Left forelimb (tissue), 1 donor: ENCODE measurements around the gene RAPGEFL1.
"Not testable (repeated sequence)": the region's sequence is repeated elsewhere in the genome, so short reads cannot be mapped to it uniquely, and the experiment has no call there.

Experiments used
- DNase-seq: peaks from one replicate; pipeline ENCODE4 v3.0.0-alpha.2; 2018; ENCODE audit warnings: low spot score

RAPGEFL1 gene, protein sequence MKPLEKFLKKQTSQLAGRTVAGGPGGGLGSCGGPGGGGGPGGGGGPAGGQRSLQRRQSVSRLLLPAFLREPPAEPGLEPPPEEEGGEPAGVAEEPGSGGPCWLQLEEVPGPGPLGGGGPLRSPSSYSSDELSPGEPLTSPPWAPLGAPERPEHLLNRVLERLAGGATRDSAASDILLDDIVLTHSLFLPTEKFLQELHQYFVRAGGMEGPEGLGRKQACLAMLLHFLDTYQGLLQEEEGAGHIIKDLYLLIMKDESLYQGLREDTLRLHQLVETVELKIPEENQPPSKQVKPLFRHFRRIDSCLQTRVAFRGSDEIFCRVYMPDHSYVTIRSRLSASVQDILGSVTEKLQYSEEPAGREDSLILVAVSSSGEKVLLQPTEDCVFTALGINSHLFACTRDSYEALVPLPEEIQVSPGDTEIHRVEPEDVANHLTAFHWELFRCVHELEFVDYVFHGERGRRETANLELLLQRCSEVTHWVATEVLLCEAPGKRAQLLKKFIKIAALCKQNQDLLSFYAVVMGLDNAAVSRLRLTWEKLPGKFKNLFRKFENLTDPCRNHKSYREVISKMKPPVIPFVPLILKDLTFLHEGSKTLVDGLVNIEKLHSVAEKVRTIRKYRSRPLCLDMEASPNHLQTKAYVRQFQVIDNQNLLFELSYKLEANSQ

DNA sequence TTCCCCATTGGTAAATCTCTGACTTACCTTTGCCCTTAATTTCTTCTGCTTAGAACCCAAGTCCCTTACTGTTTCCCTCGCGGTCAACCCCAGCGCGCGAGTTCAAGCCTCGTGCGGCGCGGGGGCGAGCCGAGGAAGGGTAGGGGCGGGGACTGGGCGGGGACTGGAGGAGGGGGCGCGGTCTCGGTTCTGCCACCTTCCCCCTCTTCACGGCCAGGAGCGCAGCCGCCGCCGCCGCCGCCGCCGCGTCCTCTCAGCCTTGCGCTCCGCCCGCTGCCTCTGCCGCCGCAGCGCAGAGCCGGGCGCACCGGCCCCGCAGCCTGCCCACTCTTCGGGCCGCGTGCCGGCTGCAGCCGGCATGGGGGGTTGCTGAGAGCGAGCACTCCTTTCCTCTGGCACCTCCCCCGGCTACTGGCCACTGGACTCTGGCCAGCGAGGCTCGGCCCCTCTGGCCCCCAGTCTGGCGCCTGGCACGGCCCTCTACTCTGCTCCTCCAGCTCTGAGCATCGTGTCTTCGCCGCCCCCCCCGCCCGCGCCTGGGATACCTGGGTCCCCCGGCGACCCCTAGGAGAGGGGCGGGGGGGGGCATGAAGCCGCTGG is at the start of gene RAPGEFL1:
Gene RAPGEFL1, plus strand, starts transcription at position 196 of the 600 bp plus-strand sequence. Its CDS starts 392 bp downstream, at position 588.
- peak; percentile 86 for DNase-seq

DNA sequence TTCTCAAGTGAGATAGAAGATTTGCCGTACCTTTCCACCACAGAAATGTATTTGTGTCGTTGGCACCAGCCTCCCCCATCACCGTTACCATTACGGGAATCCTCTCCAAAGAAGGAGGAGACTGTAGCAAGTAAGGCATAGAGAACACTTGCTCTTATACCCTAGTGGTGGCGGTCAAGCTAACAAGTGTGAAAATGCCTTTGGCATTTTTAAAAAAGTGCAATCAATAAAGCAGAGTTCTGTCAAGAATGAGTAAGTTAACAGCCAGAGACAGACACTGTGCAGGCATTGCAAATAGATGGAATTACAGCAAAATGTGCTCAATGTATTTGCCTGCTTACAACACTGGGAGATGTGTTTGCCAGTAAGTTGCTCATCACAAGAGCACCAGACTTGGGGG is 47.8 kb upstream of the RAPGEFL1 start:
- DNase-seq, result no peak

DNA sequence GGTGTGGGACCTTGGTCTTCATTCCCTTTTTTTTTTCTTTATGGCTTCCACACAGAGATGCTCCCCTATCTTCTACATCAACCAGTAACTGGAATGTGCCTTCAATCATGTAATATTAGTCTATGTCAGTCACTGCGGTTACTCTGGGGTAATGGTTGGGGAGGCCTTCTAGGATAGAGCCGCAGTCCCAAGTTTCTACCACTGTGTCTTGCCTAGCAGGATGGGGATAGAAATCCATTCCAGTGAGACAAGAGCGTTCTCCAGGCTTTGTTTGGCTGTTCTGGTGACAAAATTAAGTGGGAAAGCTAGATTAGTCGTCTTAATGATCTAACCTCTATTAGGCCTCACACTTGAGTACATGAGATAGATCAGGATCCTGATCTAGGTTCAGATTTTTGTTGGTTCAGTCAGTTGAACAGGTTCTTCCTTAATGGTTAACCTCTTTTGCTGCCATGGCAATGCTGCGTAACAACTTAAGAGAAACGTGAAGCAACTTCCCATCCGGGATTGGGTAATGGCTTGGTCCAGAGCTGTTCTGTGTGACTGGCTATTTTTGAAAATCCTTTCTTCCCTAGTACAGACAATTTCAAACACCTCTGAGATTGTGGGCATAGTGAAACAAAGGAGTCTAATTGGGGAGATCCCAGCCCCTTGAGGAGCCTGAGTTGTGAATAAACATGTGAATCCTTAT is 46.8 kb upstream of the RAPGEFL1 start:
- DNase-seq, result no peak

DNA sequence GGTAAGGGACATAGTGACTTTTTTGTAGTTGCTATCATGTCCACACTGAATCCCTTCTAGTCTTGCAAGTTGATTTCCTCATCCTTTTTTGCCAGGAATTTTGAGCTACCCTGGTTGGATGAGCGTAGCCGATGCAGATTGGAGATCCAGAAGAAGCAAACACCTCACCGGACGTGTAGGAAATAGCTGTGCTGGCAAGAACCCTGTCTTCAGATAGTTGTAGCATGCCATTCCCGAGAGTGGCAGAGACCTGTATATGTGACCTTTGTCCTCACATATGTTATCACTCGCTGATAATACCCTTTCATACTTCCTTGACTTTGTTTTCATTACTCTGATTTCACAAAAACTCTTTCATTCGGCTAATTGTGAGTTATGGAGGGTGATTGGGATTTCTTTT is 43.1 kb upstream of the RAPGEFL1 start:
- DNase-seq, result no peak

DNA sequence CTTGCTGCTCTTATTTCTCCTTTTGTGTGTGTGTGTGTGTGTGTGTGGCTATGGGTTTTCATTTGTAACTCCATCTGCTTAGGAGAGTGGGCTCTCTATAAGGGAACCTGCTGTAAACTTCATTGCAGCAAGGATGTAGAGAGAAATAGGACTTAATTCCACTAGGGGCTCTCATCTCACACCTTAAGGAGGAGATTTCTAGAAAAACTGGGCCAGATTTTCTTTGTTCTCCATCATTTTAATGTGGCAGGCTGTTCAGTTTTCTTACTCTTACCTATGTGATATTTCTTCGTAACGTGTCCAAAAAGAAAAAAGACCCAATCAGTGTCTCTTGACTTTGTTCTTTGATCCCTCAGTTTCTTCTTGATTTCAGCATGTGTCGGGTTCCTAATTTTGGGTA is 41.5 kb upstream of the RAPGEFL1 start:
- DNase-seq, result no peak

DNA sequence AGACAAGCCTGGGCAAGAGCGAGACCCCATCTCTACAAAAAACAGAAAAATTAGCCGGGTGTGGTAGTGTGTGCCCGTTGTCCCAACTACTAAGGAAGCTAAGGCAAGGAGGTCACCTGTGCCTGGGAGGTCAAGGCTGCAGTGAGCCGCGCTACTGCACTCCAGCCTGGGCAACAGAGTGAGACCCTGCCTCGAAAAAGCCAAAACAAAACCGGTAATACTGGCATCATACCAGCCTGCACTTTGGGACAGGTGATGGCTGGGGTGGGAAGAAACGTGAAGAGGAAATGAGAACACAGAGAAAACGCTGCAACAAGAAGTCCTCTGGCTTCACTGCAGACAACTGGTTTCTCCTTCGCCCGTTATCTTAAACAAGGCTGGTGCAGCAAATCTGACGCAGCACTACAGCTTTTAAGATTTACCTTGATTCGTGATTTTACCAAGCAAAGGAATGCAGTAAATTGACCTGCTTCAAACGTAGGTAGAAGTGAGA is 37.7 kb upstream of the RAPGEFL1 start:
- DNase-seq, result no peak

DNA sequence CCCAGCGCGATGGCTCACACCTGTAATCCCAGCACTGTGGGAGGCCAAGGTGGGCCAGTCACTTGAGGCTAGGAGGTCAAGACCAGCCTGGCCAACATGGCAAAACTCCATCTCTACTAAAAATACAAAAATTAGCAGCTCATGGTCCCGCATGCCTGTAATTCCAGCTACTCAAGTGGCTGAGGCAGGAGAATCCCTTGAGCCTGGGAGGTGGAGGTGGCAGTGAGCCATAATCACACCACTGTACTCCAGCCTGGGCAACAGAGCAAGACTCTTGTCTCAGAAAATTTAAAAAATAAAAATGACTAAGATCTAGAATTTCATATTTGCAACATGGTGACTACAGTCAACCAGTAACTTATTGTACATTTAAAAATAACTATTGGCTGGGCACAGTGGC is 34.1 kb upstream of the RAPGEFL1 start:
- DNase-seq, result not testable (repeated sequence)

DNA sequence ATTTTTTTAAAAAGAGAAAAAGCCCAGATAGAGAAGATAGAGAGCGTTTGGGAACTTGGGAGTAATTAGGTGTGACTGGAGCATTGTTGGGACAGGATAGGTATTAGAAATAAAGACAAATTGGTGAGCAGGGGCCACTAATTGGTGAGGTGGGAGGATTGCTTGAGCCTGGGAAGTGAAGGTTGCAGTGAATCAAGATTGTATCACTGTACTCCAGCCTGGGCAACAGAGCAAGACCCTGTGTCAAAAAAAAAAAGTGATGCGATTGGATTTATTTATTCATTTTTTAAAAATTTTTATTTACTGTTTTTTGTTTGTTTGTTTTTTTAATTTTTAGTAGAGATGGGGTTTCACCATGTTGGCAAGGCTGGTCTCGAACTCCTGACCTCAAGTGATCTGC is 31.8 kb upstream of the RAPGEFL1 start:
- no peak for DNase-seq

DNA sequence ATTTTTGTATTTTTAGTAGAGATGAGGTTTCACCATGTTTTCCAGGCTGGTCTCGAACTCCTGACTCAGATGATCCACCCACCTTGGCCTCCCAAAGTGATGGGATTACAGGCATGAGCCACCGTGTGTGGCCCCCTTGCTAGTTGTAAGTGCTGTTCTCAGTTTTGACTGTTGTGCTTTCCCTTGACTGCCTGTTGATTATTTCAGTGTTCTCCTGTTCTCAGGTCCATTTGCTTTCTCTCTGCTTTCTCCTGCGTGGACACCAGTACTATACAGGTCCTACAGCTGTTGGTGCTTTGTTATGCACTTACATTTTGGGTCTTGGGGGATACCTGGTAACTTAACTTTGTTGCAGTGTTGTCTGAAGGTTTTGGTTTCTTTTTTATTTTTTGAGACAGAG is 28.7 kb upstream of the RAPGEFL1 start:
- DNase-seq, result no peak

DNA sequence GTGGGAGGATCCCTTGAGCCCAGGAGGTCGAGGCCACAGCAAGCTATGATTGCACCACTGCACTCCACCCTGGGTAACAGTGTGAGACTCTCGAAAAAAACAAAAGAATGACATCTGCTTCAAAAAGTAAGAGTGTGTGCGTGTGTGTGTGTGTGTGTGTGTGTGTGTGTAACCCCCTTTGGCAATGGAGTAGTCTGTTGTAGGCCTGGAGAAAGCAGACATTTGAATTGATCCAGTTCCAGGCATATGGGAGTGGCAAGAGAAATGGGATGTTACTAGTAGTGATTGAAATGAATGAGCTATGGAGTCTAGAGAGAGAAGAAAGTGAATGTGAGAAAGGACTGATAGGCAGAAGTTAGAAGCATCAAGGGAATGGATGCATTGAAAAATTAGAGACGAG is 27.0 kb upstream of the RAPGEFL1 start:
- DNase-seq, result no peak

DNA sequence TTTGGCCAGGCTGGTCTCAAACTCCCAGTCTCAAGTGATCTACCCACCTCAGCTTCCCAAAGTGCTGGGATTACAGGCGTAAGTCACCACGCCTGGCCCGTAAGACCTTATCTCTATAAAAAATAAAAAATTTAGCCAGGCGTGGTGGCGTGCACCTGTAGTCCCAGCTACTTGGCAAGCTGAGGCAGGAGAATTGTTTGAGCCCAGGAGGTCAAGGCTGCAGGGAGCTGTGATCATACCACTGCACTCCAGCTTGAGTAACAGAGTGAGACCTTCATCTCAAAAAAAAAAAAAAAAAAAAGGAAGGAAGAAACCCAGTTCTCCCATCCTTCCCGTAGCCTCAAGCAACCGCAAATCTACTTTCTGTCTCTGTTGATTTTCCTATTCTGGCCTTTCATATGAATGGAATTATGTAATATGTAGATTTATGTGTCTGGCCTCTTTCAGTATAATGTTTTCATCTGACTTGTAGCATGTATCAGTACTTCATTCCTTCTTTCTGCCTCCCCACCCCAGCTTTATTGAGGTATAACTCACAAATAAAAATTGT is 25.8 kb upstream of the RAPGEFL1 start:
- no peak for DNase-seq

DNA sequence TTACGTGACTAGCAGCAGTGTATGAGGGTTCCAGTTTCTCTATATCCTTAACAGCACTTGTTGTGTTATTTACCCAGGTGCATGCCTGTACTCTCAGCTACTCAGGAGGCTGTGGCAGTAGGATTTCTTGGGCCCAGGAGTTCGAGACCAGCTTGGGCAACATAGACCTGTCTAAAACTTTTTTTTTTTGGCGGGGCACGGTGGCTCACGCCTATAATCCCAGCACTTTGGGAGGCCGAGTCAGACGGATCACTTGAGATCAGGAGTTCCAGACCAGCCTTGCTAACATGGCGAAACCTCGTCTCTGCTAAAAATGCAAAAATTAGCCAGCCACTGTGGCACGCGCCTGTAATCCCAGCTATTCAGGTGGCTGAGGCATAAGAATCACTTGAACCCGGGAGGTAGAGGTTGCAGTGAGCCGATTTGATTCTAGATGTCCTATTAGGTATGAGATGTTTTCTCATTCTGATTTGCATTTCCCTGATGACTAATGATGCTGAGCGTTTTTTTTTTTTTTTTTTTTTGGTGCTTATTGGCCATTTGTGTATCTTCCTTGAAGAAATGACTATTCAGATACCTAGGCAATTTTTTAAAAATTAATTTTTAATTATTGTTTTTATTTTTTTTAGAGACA is 23.6 kb upstream of the RAPGEFL1 start:
- no peak for DNase-seq

DNA sequence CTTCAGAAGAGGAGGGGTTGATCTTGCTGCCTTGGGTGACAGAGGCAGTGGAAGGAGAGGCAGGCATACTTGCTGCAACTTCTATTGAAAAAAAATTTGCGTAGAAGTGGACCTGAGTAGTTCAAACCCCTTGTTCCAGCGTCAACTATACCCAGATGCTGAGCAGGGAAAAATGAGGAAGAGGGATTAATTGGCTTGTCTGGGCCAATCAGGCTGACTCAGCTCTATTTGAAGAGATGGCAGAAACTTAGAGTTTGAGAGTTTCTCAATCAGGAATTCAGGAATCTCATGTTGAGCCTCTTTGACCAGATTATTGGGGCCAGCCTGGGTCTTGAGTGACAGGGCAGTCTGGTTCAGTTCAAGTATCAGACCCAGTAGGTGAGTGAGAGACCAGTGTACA is 19.3 kb upstream of the RAPGEFL1 start:
- no peak for DNase-seq

DNA sequence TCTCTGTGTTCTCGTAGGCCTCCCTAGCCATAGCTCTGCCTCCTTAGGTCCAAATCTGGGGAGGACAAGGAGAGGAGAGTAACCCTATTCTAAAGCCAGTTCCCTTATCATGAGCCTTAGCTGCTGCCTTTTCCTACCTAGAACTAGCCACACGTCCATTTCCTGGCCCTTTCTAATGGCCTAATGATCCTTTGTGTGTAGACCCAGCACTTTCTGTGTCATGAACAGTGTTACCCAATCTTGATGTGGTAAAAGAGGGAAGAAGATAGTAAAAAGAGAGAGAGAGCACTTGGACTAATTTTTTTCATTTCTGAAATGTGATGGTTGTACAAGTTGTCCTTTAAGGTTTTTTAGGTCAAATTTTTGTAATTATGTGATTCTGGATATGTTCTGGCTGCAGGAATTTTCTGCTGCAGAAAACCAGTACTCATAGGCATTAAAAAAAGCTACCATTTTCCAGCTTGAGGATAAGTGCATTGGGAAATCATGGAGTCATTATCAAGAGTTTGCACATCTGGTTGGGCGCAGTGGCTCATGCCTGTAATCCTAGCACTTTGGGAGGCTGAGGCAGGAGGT is 18.7 kb upstream of the RAPGEFL1 start:
- no peak for DNase-seq

DNA sequence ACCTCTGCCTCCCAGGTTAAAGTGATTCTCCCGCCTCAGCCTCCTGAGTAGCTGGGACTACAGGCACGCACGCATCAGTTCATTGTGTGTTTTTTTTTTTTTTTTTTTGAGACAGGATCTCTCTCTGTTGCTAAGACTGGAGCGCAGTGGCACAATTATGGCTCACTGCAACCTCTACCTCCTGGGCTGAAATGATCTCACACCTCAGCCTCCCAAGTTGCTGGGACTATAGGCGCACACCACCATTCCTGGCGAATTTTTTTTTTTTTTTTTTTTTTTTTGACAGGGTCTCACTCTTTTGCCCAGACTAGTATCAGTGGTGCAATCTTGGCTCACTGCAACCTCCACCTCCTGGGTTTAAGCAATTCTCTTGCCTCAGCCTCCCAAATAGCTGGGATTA is 17.8 kb upstream of the RAPGEFL1 start:
- no peak for DNase-seq

DNA sequence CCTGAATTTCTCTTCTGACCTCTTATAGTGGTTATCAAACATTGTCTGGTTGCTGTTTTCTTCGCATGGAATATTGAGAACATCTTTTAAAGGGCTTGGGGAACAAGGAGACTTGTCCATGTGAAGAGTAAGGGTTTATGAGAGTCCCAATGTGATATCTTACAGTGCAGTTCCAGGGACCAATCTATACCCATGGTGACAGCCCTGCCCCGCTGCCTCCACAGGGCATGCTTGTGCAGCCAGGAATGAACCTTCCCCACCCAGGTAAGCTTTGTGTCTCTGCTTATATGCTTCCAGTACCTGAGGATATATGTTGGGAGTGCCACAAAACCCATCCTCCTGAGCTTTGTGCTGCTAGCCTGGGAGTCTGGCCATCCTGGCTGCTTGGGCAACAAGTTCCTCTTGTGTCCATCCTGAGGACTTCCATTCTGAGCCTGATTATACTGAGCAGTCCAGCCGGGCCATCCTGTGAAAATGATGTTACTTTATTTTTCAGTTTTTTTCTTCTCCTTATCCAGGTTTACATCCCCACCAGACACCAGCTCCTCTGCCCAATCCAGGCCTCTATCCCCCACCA is 9.5 kb upstream of the RAPGEFL1 start:
- no peak for DNase-seq

DNA sequence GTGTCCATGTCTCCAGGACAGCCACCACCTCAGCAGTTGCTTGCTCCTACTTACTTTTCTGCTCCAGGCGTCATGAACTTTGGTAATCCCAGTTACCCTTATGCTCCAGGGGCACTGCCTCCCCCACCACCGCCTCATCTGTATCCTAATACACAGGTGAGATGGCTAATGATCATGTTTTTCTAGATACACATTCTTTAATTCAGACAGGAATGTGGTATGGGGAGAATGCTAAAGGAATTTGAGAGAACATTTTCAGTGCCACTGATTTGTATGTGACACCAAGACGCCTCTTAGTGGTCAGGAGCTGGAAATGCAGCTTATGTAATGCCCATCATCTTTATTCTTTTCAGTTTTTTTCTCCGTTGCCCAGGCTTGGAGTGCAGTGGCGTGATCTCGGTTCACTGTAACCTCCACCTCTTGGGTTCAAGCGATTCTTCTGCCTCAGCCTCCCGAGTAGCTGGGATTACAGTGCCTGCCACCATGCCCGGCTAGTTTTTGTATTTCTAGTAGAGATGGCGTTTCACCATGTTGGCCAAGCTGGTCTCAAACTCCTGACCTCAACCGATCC is 8.9 kb upstream of the RAPGEFL1 start:
- DNase-seq, result no peak

DNA sequence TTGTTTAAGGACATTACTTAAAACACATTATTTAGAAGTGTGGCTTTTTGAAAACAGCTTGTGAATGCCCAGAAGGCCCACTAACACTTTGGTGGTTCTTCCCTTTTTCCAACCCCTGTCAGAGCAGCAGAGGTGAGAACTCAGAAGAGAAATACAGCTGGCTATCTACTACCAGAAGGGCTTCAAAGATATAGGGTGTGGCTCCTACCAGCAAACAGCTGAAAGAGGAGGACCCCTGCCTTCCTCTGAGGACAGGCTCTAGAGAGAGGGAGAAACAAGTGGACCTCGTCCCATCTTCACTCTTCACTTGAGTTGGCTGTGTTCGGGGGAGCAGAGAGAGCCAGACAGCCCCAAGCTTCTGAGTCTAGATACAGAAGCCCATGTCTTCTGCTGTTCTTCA is 6.9 kb upstream of the RAPGEFL1 start:
- DNase-seq, result no peak

DNA sequence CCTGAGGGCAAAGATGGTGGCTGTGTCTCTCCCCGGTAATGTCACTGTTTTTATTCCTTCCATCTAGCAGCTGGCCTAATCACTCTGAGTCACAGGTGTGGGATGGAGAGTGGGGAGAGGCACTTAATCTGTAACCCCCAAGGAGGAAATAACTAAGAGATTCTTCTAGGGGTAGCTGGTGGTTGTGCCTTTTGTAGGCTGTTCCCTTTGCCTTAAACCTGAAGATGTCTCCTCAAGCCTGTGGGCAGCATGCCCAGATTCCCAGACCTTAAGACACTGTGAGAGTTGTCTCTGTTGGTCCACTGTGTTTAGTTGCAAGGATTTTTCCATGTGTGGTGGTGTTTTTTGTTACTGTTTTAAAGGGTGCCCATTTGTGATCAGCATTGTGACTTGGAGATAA is 5.5 kb upstream of the RAPGEFL1 start:
- DNase-seq, result no peak

DNA sequence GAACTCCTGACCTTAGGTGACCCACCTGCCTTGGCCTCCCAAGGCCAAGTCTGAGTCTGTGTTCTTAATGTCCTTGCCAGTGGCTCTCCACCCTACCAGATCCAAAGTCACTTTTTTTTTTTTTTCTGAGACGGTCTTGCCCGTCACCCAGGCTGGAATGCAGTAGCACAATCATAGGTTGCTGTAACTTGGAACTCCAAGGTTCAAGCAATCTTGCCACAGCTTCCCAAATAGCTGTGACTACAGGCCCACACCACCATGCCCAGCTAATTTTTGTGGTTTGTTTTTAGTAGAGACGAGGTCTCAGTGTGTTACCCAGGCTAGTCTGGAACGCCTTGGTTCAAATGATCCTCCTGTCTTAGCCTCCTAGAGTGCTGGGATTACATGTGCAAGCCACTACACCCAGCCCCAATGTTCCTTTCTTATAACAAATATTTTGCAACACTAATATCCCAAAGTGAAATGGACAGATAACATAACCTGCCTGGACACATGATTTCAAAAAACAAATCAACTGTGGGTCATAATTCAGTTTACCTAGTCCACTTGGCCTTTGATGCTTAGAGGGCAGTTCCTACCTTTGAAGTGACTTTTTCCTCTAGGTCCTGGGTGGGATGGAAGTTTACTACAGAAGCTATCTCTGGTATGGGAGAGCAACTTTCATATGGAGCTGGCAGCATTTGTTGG is 4.0 kb upstream of the RAPGEFL1 start:
- no peak for DNase-seq
